Measurements from ENCODE around the gene CARMIL3.

DNA sequence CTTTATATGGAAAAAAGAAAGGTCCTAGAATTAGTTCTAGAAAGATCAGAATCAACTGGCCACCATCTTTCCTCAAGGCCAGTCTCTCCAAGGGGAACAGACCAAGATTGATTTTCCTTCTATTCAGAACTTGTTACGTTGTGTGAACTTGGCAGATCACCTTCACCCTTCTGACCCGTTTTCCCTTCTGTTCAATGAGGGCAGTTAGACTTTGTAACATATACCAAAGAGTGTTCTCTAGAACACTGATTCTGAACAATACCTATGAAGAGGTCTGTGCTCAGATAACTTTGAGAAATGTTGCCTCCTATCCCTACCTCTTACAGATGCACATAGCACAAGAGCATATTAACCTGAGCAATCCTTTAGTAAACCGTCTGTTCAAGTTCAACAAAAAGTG, 31.7 kb downstream of the CARMIL3 start:
- no peak for TF ChIP-seq GATA2 (IDR thresholded peaks at IDR 0.05; ENCODE audit: low read depth, low read length)
- no peak for TF ChIP-seq GATA3 (IDR thresholded peaks at IDR 0.05; ENCODE audit: low read depth, low read length)
